OCI-LY1 (cell line): ENCODE measurements around the gene RELA.
"Not testable (repeated sequence)": the region's sequence is repeated elsewhere in the genome, so short reads cannot be mapped to it uniquely, and the experiment has no call there.

Experiments used
- CTCF ChIP-seq: fragments of 200-600 bp; sonication (generic), shearing (Covaris generic); IDR thresholded peaks from 2 replicates; pipeline ENCODE4 v1.5.1; 2017; ENCODE audit warnings: mild to moderate bottlenecking, antibody characterized with exemption, low read length, moderate library complexity, mixed read lengths
- EZH2 ChIP-seq: fragments of 200-600 bp; sonication (generic), shearing (Covaris generic); IDR thresholded peaks from 2 replicates; pipeline ENCODE4 v1.8.0; 2017; ENCODE audit warnings: borderline replicate concordance, mixed run types, mild to moderate bottlenecking, antibody characterized with exemption, low read length, moderate library complexity, mixed read lengths

- not testable (repeated sequence) for TF ChIP-seq CTCF, EZH2
Measured at GRCh38 chr11:65683480-65683879, 20.8 kb upstream of the RELA start.
